D341Med (cell line): Measurements from ENCODE around the gene KBTBD12.
A peak's percentile ranks its signal among the peaks of the same experiment; 100 is the strongest.
"Not testable (repeated sequence)": the region's sequence is repeated elsewhere in the genome, so short reads cannot be mapped to it uniquely, and the experiment has no call there.

Experiments used
- DNase-seq: peaks from one replicate; pipeline ENCODE4 v3.0.0; 2012; ENCODE audit warnings: low spot score

Gene KBTBD12

DNA sequence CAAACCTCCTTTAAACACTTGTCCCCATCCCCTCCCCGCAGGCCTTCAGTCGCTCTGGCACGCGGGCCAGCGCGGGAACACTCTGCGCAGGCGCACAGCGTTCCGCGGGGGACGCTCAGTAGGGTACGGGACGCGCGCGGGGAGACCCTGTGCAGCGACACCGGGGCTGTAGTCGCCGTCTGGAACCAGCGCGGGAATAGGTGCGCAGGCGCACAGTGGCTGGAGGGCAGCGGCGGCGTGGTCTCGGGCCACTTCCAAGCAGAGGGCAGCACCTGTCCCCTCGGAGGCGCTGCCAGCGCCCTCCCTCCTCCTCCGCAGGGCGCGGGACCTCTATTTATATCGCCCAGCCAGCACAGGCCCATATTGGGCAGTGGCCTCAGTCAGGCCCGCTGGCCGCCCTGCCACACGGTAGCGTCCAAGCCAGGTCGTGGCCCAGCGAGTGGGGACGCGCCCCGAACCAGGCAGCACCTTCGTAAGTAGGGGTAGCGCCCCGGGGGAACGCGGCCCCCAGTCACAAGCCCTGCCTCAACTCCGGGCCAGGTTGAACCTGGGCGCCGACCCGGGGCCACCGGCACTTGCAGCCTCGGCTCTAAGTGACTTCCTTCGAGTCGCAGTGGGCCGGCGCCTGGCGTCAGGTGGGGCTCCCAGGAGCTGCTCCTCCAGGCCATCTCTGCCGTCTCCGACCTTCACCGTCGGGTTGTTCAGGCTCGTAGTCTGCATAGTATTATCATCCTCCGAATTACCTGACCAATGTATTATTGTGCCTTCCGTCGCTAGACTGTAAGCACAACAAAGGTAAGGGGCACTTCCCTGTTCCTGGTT is at the start of gene KBTBD12:
TSS of gene KBTBD12 (plus strand) at position 118 of the 822 bp plus-strand sequence. CDS start 7,830 bp downstream, outside the sequence.
- DNase-seq = peak; percentile 55

GRCh38 chr3:127865941-127866340 is 49.1 kb upstream of the KBTBD12 start:
- no peak for DNase-seq

DNA sequence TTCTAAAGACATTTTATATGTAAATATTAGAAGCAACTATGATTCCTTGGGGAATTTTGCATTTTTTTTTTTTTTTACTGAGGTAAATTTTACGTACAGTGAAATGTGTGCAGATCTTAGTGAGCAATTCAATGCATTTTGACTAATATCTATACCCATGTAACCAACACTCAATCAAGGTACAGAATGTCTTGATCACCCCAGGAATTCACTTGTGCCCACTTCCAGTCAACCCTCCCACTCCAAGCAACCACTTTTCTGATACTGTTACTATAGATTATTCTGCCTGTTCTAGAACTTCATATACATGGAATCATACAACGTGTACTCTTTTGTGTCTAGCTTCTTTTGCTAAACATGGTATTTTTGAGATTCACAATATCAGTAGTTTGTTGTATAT is 47.6 kb upstream of the KBTBD12 start:
- DNase-seq = no peak

GRCh38 chr3:127867986-127868385 is 47.0 kb upstream of the KBTBD12 start:
- no peak for DNase-seq

DNA sequence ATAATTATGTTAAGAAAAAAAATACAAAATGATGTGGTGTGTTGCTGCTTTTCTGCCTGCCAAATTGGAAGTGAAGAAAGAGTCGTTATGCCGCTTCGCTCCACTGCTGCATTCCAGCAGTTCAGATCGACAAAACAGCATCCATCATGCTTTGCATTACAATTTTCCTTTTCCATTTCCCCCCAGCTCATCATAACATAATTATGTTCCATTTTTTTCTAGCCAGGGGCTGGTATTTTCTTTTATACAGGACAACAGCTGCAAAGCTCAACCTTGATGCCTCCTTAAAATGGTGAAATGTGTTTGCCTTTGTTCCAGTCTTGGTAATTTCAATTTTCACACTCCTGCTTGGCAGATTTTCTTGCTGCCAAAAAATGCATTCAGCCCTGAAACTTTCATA is 44.9 kb upstream of the KBTBD12 start:
- DNase-seq = no peak

DNA sequence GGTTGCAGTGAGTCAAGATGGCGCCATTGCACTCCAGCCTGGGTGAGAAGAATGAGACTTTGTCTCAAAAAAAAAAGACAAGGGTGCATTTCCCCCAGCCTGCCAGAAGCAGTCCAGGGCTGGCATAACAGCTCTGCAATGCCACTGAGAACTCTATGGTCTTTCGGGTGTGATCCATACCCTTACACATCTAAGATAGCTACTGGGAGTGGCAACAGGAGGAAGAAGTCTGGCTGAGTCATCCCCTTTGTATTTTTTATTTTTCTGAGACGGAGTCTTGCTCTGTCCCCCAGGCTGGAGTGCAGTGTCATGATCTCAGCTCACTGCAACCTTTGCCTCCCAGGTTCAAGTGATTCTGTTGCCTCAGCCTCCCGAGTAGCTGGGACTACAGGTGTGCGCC is 40.9 kb upstream of the KBTBD12 start:
- DNase-seq = not testable (repeated sequence)

- DNase-seq = no peak
These were observed 33.4 kb upstream of the KBTBD12 start for GRCh38 chr3:127881586-127881985.

DNA sequence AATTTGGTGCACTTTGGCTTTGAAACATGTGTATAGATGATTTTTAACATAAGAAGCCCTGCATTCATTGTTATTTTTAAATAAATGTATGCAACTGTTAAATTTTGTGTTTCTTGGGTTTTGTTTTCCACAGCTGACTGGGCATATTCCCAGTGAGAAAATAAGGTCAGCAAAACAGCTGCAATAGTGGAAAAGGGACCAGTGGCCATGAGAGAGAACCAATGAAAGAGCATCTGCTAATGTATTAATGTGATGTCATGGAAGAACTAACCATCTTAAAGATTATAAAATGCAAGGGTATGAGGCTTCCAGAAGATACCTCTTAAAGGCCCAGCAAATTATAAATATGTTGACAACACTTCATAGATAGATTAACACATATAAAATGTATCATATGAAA is 31.0 kb upstream of the KBTBD12 start:
- DNase-seq = no peak

- DNase-seq = no peak
These were observed 28.6 kb upstream of the KBTBD12 start for GRCh38 chr3:127886231-127886955.

DNA sequence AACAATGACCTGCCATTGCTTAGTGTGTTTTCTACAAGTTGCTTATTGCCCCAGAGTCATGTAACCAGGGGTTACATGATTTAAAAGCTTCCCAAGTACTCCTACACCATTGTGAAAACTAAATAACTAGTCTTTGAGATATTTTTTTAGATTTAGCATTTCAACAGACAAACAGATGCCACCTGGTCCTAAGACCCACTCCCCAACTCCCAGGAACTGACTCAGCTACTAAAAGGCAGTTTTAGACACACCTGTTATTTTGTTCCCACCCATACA is 28.1 kb upstream of the KBTBD12 start:
- no peak for DNase-seq

GRCh38 chr3:127887321-127887720 is 27.7 kb upstream of the KBTBD12 start:
- DNase-seq = no peak

- DNase-seq = no peak
These were observed 26.9 kb upstream of the KBTBD12 start for GRCh38 chr3:127888156-127888555.

DNA sequence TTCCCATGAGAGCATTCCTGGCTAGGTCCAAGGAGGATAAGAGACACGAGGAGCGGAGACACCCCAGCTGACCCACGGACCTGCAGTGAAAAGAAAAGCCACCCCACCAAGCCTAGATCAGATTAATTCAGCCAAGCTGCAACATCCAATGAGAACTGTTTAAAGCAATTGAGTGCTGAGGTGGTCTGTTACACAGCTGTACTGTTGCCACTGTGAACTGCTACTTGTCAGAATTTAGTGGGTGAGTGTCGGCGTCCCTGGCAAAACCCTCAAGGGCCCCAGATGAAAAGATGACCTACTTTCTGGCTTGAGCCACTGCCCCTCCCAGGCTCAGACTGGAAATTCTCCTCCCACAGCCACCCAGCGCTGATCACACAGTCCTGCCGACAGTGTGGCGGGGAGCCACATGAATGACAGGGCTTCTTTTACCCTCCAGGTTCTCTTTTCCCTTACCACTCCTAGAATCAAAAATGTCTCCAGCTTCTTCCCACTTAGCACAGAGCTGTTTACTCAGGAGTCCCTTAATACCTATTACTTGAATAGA is 26.4 kb upstream of the KBTBD12 start:
- no peak for DNase-seq

GRCh38 chr3:127889461-127889863 is 25.6 kb upstream of the KBTBD12 start:
- no peak for DNase-seq

GRCh38 chr3:127889976-127890650 is 24.9 kb upstream of the KBTBD12 start:
- DNase-seq = no peak

GRCh38 chr3:127890651-127891290 is 24.3 kb upstream of the KBTBD12 start:
- peak; percentile 50 for DNase-seq

- no peak for DNase-seq
These were observed 20.6 kb upstream of the KBTBD12 start for GRCh38 chr3:127894481-127894880.

- no peak for DNase-seq
These were observed 15.8 kb upstream of the KBTBD12 start for GRCh38 chr3:127899200-127899599.

- DNase-seq = no peak
These were observed 15.3 kb upstream of the KBTBD12 start for GRCh38 chr3:127899766-127900165.

DNA sequence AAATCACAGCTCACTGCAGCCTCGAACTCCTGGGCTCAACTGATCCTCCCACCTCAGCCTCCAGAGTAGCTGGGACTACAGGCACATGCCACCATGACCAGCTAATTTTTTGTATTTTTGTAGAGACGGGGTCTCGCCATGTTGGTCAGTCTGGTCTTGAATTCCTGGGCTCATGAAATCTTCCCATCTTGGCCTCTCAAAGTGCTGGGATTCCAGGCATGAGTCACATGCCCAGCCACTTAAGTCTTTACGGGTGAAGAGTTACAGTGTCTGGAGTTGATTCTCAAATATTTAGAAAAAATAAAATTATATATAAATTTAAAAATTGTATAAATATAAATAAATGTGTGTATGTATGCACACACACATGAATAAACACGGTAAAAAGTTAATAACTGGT is 14.5 kb upstream of the KBTBD12 start:
- DNase-seq = no peak

DNA sequence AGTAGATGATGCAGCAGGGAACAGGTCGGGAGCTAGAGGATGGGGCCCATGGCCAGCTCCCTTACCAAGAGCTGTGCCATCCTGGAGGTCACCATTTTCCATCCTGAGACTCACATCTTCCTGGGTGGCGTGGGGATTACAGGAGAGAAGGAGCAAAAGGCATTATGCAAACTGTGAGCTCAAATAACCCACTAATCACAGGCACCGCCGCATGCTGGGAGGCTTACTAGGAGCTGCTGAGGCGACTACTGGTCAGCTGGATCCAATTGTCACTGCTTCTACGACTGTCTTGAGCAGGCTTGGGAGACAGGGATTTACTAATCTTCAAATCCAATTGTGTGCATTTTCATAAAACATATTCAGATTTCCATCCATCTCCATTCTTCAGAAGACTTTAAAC is 12.5 kb upstream of the KBTBD12 start:
- no peak for DNase-seq
